GM21723 (cell line): ENCODE data around the gene FAF1.

ENCODE experiments used
- ATAC-seq: cut with Tn5 transposase; IDR thresholded peaks from one replicate; pipeline ENCODE4 v1.9.1; 2021; ENCODE audit warnings: mild to moderate bottlenecking, moderate library complexity; ENCODE audit not compliant: unreplicated experiment

FAF1 gene

GRCh38 chr1:50705699-50706098 lies 254.4 kb downstream of the FAF1 start:
- ATAC-seq = no peak

- no peak for ATAC-seq
Observed at GRCh38 chr1:50705041-50705440, 255.0 kb downstream of the FAF1 start.

DNA sequence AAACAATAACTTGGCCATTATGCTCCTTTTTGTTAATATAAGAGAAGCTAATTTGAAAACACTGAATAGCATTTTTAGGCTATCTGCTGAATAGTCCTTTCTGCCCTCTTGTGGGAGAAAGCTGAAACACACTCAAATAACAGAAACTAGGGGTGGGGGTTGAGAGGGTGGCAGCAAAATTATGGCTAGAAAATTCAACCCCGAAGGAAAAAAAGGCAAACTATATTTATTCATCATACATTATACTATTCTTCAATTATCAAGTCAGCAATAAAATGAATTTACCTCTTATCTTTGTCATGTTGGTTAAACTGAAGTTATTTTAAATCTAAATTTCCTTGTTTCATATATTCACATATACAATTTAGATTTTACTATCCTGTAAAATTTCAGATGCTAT lies 255.9 kb downstream of the FAF1 start:
- ATAC-seq = no peak

DNA sequence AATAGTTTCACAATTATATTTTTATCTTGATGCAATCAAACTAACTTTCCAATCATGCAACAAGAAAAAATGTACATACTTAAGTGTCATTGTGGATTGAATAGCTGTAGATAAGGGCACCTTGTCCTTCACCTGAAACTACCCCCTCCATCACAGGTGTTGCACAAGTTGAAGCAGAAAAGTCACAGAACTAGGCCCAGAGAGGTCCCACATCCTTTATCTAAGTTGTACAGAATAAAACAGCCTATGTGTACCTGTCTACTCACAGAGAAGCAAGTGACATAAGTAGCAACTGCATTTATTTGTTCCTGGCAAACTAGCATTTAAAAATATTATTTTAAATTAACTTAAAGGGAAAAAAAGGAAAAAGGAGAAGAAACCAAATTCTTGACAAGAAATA lies 256.8 kb downstream of the FAF1 start:
- no peak for ATAC-seq

- no peak for ATAC-seq
Observed at GRCh38 chr1:50702395-50702794, 257.7 kb downstream of the FAF1 start.

DNA sequence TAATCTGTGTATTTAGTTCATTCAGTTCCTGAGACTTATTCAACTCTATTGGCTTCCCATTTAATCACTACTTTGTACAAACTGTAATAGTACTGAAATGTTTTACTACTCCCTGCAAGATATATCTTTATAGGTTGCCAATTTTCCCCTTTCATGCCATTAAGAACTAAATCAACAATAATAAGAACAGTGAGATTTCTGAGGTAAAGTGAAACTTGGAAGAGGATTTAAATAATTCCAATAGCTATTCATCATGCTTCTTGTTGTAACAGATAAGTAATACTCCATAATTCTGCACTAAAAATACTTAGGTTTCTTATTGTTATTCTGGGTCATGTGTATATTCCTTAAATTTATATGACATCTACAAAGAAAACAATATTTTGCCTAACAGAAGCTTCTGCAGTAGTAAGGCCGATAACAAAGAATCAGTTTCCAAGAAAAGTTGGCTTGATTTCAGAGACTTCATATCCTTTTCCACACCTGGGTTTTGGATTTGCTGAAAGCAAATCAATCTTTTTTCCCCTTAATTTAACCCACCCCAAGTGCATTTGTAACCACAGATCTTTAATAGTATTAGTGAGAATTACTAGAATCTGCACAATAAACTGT lies 258.3 kb downstream of the FAF1 start:
- no peak for ATAC-seq

GRCh38 chr1:50700621-50701020 lies 259.4 kb downstream of the FAF1 start:
- no peak for ATAC-seq

GRCh38 chr1:50700214-50700613 lies 259.9 kb downstream of the FAF1 start:
- no peak for ATAC-seq

DNA sequence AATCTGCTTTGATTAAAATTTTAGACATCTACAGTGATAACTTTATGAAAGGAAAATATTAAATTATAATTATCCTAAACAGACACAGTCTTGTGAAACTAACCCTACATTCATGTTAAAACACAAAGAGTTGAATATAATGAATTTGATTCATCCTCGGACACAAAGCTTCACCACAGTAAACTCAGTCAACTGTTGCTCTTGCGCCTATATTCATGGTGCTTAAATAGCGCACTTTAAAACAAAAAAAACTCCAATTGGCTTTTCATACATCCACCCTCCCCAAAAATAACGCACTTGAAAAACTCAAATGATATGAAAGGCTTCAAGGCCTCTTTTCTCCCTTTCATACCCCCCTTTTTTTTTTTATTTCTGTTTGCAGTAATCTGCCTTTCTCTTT lies 260.3 kb downstream of the FAF1 start:
- ATAC-seq = no peak

DNA sequence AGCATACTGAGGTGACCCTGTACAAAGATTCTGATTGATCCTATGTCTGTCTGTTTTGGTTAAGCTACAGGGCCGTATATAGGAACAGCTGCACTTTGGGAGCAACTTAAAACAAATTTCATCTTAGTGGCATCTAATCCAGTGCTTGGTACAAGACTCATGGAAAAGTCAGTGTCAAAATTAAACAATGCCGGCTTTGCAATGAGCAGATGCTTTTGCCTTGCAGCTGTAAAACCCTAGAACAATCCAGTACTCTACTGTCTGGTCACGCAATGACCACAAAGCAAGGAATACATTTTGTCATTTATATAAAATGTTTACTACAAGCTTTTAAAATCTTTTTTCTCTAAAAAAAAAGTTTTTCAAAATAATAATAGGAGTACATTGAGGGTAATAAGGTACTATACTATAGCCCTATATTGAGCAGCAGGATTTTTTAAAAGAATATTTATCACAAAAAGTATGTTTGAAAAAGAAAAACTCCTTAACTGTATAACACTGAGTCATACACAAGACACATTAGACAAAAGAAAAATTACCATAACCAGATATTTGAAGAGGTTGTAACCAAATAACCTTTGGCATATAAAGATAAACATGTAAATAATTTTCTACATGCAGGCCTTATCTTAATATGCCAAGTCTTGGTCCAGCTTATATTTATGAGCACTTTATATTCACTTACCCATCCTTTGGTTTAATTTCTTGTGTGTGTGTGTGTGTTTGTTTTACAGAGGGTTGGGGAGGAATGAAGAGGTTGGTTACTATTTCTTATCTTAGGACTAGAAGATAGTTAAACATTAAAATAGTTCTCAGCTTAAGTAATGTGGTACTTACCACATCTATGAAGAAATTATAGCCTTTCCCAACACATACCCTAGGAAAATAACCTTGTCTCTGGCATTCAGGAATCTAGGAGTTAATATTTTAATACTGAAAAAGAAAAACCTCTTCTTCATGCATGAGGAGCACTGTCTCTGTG lies 262.3 kb downstream of the FAF1 start:
- no peak for ATAC-seq

- ATAC-seq = no peak
Observed at GRCh38 chr1:50693829-50694228, 266.2 kb downstream of the FAF1 start.

DNA sequence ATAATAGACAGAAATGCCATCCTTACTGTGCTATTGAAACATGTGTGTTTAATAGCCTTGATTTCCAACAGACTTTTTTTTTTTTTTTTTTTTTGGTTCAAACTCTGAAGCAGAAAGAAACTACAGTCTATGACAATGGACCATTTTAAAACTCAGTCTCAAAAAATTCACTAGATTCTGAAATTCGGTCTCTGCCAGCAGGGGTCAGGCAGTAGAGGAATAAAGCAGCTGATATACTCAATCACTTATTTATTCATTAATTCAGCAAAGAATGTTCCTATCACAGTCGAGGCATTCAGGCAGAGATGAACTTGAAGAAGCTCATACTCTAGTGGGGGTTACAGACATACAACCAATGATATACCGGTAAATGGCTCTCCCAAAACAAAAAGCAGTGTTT lies 275.9 kb downstream of the FAF1 start:
- ATAC-seq = no peak

DNA sequence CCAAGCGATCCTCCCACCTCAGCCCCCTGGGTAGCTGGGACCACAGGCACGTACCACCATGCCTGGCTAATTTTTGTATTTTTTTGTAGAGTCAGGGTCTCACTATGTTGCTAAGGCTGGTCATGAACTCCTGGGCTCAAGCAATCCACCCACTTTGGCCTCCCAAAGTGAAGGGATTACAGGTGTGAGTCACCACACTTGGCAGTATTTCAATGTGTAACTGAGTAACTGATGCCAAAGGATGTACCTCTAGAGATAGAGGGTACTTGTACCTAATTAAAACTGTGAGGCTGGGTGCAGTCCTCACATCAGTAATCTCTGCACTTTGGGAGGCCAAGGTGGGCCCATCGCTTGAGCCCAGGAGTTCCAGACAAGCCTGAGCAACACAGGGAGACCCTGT lies 278.1 kb downstream of the FAF1 start:
- ATAC-seq = no peak

GRCh38 chr1:50667710-50668356 lies 292.2 kb downstream of the FAF1 start:
- ATAC-seq = no peak

GRCh38 chr1:50667272-50667671 lies 292.8 kb downstream of the FAF1 start:
- ATAC-seq = no peak

DNA sequence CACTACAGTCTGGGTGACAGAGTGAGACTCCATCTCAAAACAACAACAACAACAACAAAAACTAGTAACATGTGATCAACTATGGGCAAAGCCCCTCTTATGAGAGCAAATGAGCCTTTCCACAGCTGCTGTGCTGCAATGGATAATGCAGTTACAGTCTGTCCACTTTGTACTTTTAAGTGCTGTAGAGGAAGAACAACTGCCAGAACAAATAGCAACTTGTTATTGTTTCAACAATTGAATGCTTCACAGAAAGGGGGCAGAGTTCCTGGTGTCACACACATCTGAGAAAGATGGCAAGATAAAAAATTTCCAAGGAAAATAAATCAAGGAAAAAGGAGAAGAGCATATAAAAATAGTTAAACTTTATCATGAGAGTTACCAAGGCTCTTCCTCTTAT lies 293.2 kb downstream of the FAF1 start:
- ATAC-seq = no peak

GRCh38 chr1:50665413-50665812 lies 294.7 kb downstream of the FAF1 start:
- ATAC-seq = no peak

GRCh38 chr1:50661626-50662025 lies 298.4 kb downstream of the FAF1 start:
- no peak for ATAC-seq

GRCh38 chr1:50659107-50659662 lies 300.9 kb downstream of the FAF1 start:
- no peak for ATAC-seq

DNA sequence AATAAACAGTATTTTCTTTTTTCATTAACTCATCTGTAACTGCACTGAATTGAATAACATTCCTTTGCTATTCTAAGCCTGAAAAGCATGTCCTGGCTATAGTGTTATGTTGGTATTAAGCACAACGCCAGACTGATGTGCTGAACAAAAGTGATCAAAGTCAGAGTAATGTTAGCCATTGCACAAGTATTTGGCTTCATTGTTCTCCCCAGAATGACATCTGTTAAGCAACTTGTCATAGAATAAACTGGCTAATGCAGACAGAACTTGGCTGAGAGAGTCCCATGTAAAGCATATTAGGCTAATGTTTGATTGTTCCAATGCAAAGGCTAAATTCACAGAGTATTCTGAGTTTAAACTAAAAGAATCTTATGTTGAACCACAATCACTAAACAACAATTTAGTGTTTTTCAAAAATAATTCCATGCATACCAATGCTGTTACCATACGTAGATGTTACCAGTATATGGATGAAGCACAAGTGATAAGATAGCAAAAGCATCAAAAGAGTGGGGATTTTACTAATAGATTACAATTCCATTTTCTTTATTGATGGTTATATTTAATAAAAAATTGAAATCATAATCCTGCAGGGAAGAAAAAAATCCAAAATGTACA lies 301.5 kb downstream of the FAF1 start:
- no peak for ATAC-seq

- ATAC-seq = no peak
Observed at GRCh38 chr1:50656931-50657330, 303.1 kb downstream of the FAF1 start.
